Motor neuron (in vitro differentiated cells): ENCODE results near the gene LHB. TPM values are rescaled to one million over a fixed set of nuclear protein-coding genes. Genes with fewer than 3 reads are reported as not detected.
A peak's percentile ranks its signal among the peaks of the same experiment; 100 is the strongest.

Source experiments
- ATAC-seq, 8 experiments: fragments of 200-7000 bp; cut with Tn5 transposase; replicated peaks in 6 of 8; 2 replicates each; pipeline ENCODE4 v1.8.0; 2021; ENCODE audit warnings: mild to moderate bottlenecking in 8 of 8, moderate library complexity in 8 of 8
- H3K27ac ChIP-seq, 2 donors: fragments of 250-450 bp; sonication (Bioruptor Pico); 2 replicates each; pipeline ENCODE4 v1.9.0; 2021; ENCODE audit warnings: antibody characterized with exemption in 2 of 2, mild to moderate bottlenecking in 2 of 2, moderate library complexity in 1 of 2
- H3K4me1 ChIP-seq, 2 donors: fragments of 250-450 bp; sonication (Bioruptor Pico); replicated peaks in 1 of 2; 2 replicates each; pipeline ENCODE4 v1.6.1; 2021; ENCODE audit warnings: antibody characterized with exemption in 2 of 2, mild to moderate bottlenecking in 2 of 2, moderate library complexity in 1 of 2
- H3K4me3 ChIP-seq, 5 donors: fragments of 250-450 bp; sonication (Bioruptor Pico); 2 replicates each; pipeline ENCODE4 v1.9.0; 2021; ENCODE audit warnings: antibody characterized with exemption in 5 of 5, mild to moderate bottlenecking in 5 of 5, moderate library complexity in 4 of 5
- WGBS, 10 experiments: fragments of 450-650 bp; shearing (Covaris generic); methylation state at CpG; one replicate each; pipeline ENCODE4 v1.0.0; 2022; 5-methylcytosine and 5-hydroxymethylcytosine counted together
- in situ Hi-C, 9 experiments: fragments of 400-800 bp; cut with MboI; loops; one replicate each; pipeline ENCODE4 v1.15.0; 2021; ENCODE audit warnings: low sequenced_read_pairs in 9 of 9, low pct_unique_long_range_greater_than_20kb in 2 of 9; ENCODE audit not compliant: unreplicated experiment in 9 of 9
- total RNA-seq, 8 experiments: library from RNA; unstranded; fragments of 300-600 nt; gene quantifications; 2 replicates each; pipeline versions ENCODE4 v1.2.3 to v1.2.4, GENCODE V29; 2022

LHB gene
- total RNA-seq, 8 experiments from 2014 or later = 0.88 to 2.9 (median 1.3) TPM; not detected in 3

- Histone ChIP-seq H3K27ac (peak overlapping the region in 1 of 2 donors; percentile 54), H3K4me1 (peaks cover 3 to 14% of the 10 kb centered on the region in 2 donors), H3K4me3 (no peak overlapping the region)
- WGBS, 10 experiments = 60 to 100% (median 91%) methylated on average over 1 to 8 of the region's 18 CpGs; no CpG with 5 or more reads in 2 of the 10 experiments
- ATAC-seq = no peak
- in situ Hi-C loops = no loop called here
Measured at GRCh38 chr19:49014870-49015255, 2.0 kb downstream of the LHB start.

- Histone ChIP-seq H3K27ac (peak overlapping the region; percentile 54 to 70), H3K4me1 (peaks cover 3 to 14% of the 10 kb centered on the region in 2 donors), H3K4me3 (no peak overlapping the region)
- WGBS, 10 experiments = 80 to 100% (median 92%) methylated on average over 1 to 11 of the region's 32 CpGs; no CpG with 5 or more reads in 4 of the 10 experiments
- ATAC-seq = peak in 5 of 8 experiments; percentile 13 to 68 (median 62)
- in situ Hi-C loops = no loop called here
Measured at GRCh38 chr19:49014123-49014869, 2.6 kb downstream of the LHB start.

GRCh38 chr19:49011194-49011593 is 5.7 kb downstream of the LHB start:
- Histone ChIP-seq H3K4me1 (no peaks in the 10 kb centered on the region), H3K27ac (no peak overlapping the region), H3K4me3 (no peak overlapping the region)
- no peak for ATAC-seq
- in situ Hi-C loops = no loop called here
- 50 to 100% (median 88%) methylated on average over 2 to 7 of the region's 17 CpGs; no CpG with 5 or more reads in 4 of the 10 experiments for WGBS, 10 experiments

GRCh38 chr19:49010453-49010852 is 6.4 kb downstream of the LHB start:
- Histone ChIP-seq H3K4me3 (no peak overlapping the region), H3K4me1 (no peaks in the 10 kb centered on the region), H3K27ac (no peak overlapping the region)
- no peak for ATAC-seq
- 100% methylated on average over 1 of the region's 18 CpGs; no CpG with 5 or more reads in 9 of the 10 experiments for WGBS, 10 experiments
- in situ Hi-C loops = no loop called here

GRCh38 chr19:49009828-49010227 is 7.1 kb downstream of the LHB start:
- WGBS, 10 experiments = 80 to 97% (median 93%) methylated on average over 1 to 11 of the region's 18 CpGs; no CpG with 5 or more reads in 7 of the 10 experiments
- H3K27ac ChIP-seq = no peak overlapping the region
- in situ Hi-C loops = no loop called here

GRCh38 chr19:49006905-49007304 is 10.0 kb downstream of the LHB start:
- H3K4me1 ChIP-seq = no peaks in the 10 kb centered on the region
- in situ Hi-C loops = no loop called here
- H3K4me3 ChIP-seq = no peak overlapping the region
- 89 to 100% (median 90%) methylated on average over 2 to 4 of the region's 22 CpGs; no CpG with 5 or more reads in 7 of the 10 experiments for WGBS, 10 experiments
- ATAC-seq = no peak
- H3K27ac ChIP-seq = no peak overlapping the region

More at GRCh38 chr19:49009828-49010227, 7.1 kb downstream of the LHB start:
- Histone ChIP-seq H3K4me3 (no peak overlapping the region), H3K4me1 (no peaks in the 10 kb centered on the region)
- ATAC-seq = no peak

GRCh38 chr19:49004964-49005614 is 11.8 kb downstream of the LHB start:
- Histone ChIP-seq H3K4me1 (no peaks in the 10 kb centered on the region), H3K27ac (no peak overlapping the region), H3K4me3 (no peak overlapping the region)
- in situ Hi-C loops = no loop called here
- no peak for ATAC-seq
- 93 to 100% (median 95%) methylated on average over 1 to 6 of the region's 7 CpGs; no CpG with 5 or more reads in 3 of the 10 experiments for WGBS, 10 experiments

GRCh38 chr19:49004133-49004532 is 12.8 kb downstream of the LHB start:
- in situ Hi-C loops = no loop called here
- H3K27ac ChIP-seq = no peak overlapping the region
- WGBS, 10 experiments = 80 to 100% (median 100%) methylated on average over 1 of the region's 15 CpGs; no CpG with 5 or more reads in 7 of the 10 experiments
- no peak for ATAC-seq
- H3K4me1 ChIP-seq = no peaks in the 10 kb centered on the region
- H3K4me3 ChIP-seq = no peak overlapping the region

GRCh38 chr19:48999481-49000325 is 17.2 kb downstream of the LHB start:
- ATAC-seq = peak; percentile 39 to 96 (median 76)
- peaks cover 1 to 3% of the 10 kb centered on the region in 2 donors for H3K4me1 ChIP-seq
- in situ Hi-C loops = no loop called here
- WGBS, 10 experiments = 0 to 70% (median 56%) methylated on average over 1 to 10 of the region's 16 CpGs; no CpG with 5 or more reads in 1 of the 10 experiments
- no peak overlapping the region for H3K27ac ChIP-seq
- H3K4me3 ChIP-seq = no peak overlapping the region

GRCh38 chr19:48997972-48998371 is 18.9 kb downstream of the LHB start:
- Histone ChIP-seq H3K4me3 (no peak overlapping the region), H3K27ac (no peak overlapping the region), H3K4me1 (peaks cover 6 to 7% of the 10 kb centered on the region in 2 donors)
- no peak for ATAC-seq
- in situ Hi-C loops = no loop called here
- 20 to 100% (median 60%) methylated on average over 1 to 5 of the region's 5 CpGs; no CpG with 5 or more reads in 5 of the 10 experiments for WGBS, 10 experiments

GRCh38 chr19:48994035-48994386 is 22.9 kb downstream of the LHB start:
- 0 to 5% (median 0%) methylated on average over 1 to 5 of the region's 13 CpGs; no CpG with 5 or more reads in 3 of the 10 experiments for WGBS, 10 experiments
- no peak for ATAC-seq
- H3K4me1 ChIP-seq = peaks cover 14 to 15% of the 10 kb centered on the region in 2 donors
- in situ Hi-C loops = no loop called here
- H3K27ac ChIP-seq = peak overlapping the region; percentile 81 to 84
- H3K4me3 ChIP-seq = peak overlapping the region; percentile 49 to 66 (median 53)

- H3K27ac ChIP-seq = peak within 1 kb of the TSS; percentile 81 to 84
- WGBS, 10 experiments = 0 to 3% (median 2%) methylated on average over 2 to 19 of the region's 56 CpGs; no CpG with 5 or more reads in 3 of the 10 experiments
- H3K4me3 ChIP-seq = peak within 1 kb of the TSS; percentile 49 to 66 (median 53)
- in situ Hi-C loops = no loop called here
- H3K4me1 ChIP-seq = peaks cover 14 to 15% of the 10 kb centered on the region in 2 donors
- peak; percentile 81 to 94 (median 93) for ATAC-seq
Measured at GRCh38 chr19:48993175-48994034, 23.5 kb downstream of the LHB start, which contains the start of the genes GYS1 and RUVBL2. Gene GYS1 (minus strand): TSS chr19:48993309. CDS start chr19:48993112, 197 bp downstream. Gene RUVBL2 (plus strand): TSS chr19:48993887. CDS start chr19:48993912, 25 bp downstream.
